GM13977 (cell line): ENCODE data around the gene IGFLR1.

Experiments
- DNase-seq: peaks from one replicate; pipeline ENCODE4 v3.0.0; 2012; ENCODE audit warnings: low spot score
- in situ Hi-C: fragments of 300-500 bp; cut with MboI; formaldehyde crosslinking; loops from one replicate; pipeline ENCODE4 v1.12.0; 2022; ENCODE audit warnings: low sequenced_read_pairs, low pct_unique_long_range_greater_than_20kb, mixed read lengths, inconsistent platforms; ENCODE audit not compliant: unreplicated experiment
- TF ChIP-seq, protein P1 (sequence below): IDR thresholded peaks from 2 replicates; pipeline ENCODE4 v1.5.1; 2012; ENCODE audit warnings: mild to moderate bottlenecking, control low read depth; ENCODE audit not compliant: insufficient read depth; ENCODE audit errors: extremely low read depth, missing control alignments

The IGFLR1 gene

DNA sequence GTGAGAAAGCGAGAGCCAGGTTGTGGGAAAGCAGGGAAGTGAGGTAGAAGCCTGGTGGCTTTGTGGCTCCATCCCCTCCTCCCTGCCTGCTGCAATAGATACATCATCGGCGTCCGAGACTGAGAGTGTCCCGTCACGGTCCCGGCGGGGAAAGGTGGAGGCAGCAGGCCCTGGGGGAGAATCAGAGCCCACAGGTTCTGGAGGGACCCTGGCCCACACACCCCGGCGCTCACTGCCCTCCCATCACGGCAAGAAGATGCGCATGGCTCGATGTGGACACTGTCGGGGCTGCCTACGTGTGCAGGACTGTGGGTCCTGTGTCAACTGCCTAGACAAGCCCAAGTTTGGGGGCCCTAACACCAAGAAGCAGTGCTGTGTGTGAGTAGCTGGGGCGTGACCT, 19.4 kb downstream of the IGFLR1 start:
- DNase-seq: no peak
- TF ChIP-seq, protein P1, sequence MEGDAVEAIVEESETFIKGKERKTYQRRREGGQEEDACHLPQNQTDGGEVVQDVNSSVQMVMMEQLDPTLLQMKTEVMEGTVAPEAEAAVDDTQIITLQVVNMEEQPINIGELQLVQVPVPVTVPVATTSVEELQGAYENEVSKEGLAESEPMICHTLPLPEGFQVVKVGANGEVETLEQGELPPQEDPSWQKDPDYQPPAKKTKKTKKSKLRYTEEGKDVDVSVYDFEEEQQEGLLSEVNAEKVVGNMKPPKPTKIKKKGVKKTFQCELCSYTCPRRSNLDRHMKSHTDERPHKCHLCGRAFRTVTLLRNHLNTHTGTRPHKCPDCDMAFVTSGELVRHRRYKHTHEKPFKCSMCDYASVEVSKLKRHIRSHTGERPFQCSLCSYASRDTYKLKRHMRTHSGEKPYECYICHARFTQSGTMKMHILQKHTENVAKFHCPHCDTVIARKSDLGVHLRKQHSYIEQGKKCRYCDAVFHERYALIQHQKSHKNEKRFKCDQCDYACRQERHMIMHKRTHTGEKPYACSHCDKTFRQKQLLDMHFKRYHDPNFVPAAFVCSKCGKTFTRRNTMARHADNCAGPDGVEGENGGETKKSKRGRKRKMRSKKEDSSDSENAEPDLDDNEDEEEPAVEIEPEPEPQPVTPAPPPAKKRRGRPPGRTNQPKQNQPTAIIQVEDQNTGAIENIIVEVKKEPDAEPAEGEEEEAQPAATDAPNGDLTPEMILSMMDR: no peak
- in situ Hi-C loops: no loop called here

DNA sequence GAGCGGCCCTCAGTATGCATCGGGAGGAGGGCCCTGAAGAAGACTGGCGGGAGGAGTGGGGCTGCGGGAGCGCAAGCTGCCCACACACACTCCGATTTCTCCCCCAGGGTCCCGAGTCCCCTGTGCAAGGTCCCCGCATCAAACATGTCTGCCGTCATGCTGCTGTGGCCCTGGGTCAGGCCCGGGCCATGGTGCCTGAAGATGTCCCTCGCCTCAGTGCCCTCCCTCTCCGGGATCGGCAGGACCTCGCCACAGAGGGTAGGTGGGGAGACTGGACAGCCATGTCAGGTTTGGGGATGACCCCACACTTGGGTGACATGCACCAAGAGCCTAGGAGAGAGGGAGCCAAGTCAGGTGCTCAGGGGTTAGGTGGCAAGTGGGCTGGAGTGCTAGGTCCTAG, 19.8 kb downstream of the IGFLR1 start:
- TF ChIP-seq, protein P1: no peak
- in situ Hi-C loops: no loop called here
- no peak for DNase-seq

DNA sequence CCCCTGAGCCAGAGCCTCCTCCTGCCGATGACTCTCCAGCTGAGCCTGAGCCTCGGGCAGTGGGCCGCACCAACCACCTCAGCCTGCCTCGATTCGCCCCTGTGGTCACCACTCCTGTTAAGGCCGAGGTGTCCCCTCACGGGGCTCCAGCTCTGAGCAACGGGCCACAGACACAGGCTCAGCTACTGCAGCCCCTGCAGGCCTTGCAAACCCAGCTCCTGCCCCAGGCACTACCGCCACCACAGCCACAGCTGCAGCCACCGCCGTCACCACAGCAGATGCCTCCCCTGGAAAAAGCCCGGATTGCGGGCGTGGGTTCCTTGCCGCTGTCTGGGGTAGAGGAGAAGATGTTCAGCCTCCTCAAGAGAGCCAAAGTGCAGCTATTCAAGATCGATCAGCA, 20.9 kb downstream of the IGFLR1 start:
- in situ Hi-C loops: no loop called here
- no peak for DNase-seq
- TF ChIP-seq, protein P1: no peak

DNA sequence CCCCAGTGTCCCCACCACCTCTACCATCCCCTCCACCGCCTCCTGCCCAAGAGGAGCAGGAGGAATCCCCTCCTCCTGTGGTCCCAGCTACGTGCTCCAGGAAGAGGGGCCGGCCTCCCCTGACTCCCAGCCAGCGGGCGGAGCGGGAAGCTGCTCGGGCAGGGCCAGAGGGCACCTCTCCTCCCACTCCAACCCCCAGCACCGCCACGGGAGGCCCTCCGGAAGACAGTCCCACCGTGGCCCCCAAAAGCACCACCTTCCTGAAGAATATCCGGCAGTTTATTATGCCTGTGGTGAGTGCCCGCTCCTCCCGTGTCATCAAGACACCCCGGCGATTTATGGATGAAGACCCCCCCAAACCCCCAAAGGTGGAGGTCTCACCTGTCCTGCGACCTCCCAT, 21.6 kb downstream of the IGFLR1 start:
- in situ Hi-C loops: no loop called here
- TF ChIP-seq, protein P1: no peak
- no peak for DNase-seq

DNA sequence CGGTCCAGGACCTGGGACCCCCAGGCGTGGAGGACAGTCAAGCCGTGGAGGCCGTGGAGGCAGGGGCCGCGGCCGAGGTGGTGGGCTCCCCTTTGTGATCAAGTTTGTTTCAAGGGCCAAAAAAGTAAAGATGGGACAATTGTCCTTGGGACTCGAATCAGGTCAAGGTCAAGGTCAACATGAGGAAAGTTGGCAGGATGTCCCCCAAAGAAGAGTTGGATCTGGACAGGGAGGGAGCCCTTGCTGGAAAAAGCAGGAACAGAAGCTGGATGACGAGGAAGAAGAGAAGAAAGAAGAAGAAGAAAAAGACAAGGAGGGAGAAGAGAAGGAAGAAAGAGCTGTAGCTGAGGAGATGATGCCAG, 22.1 kb downstream of the IGFLR1 start:
- no peak for DNase-seq
- in situ Hi-C loops: no loop called here
- TF ChIP-seq, protein P1: no peak

DNA sequence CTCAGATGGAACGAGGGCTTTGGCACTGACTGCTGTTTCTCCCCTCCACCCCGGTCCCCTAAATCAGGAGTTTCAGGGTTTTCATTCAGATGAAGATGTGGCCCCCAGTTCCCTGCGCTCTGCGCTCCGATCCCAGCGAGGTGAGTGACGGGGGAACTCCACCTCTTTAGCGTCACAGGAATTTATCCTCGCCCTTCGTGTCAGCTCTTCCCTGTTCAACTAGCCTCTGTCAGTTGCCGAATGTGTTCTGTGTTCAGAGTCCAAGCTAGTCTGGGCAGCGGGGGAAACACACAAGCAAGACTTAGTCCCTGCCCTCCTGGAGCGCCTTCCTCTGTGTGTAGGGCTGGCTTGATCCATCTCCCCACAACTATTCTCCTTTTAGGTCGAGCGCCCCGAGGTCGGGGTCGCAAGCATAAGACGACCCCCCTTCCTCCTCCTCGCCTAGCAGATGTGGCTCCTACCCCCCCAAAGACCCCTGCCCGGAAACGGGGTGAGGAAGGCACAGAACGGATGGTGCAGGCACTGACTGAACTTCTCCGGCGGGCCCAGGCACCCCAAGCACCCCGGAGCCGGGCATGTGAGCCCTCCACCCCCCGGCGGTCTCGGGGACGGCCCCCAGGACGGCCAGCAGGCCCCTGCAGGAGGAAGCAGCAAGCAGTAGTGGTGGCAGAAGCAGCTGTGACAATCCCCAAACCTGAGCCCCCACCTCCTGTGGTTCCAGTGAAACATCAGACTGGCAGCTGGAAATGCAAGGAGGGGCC, 22.7 kb downstream of the IGFLR1 start:
- in situ Hi-C loops: no loop called here
- no peak for DNase-seq
- TF ChIP-seq, protein P1: no peak
